Activated CD4-positive, alpha-beta memory T cell treated with anti-CD3 and anti-CD28 coated beads for 36 hours (primary cell): Measurements from ENCODE around the gene TRA2B. TPM values are rescaled to one million over a fixed set of nuclear protein-coding genes. Genes with fewer than 3 reads are reported as not detected.

ENCODE experiments used
- CTCF ChIA-PET: fragments of 350-600 bp; sonication (Branson Sonifier 250); formaldehyde crosslinking; loops from one replicate; lab custom pipeline; 2021; ENCODE audit warnings: antibody characterized with exemption, inconsistent platforms; lab: Charles Lee
- POLR2A ChIA-PET: fragments of 350-600 bp; sonication (Branson Sonifier 250); formaldehyde crosslinking; loops from one replicate; lab custom pipeline; 2021; ENCODE audit warnings: antibody characterized with exemption; lab: Charles Lee
- DNase-seq: peaks from one replicate; pipeline ENCODE4 v3.0.0-alpha.2; 2020
- H3K27ac Mint-ChIP-seq: one replicate; pipeline ENCODE4 v1.8.0; 2021; ENCODE audit warnings: mixed read lengths
- H3K27me3 Mint-ChIP-seq: one replicate; pipeline ENCODE4 v1.8.0; 2021; ENCODE audit warnings: mixed read lengths
- H3K36me3 Mint-ChIP-seq: one replicate; pipeline ENCODE4 v1.8.0; 2021; ENCODE audit warnings: mixed read lengths
- H3K4me1 Mint-ChIP-seq: one replicate; pipeline ENCODE4 v1.8.0; 2021; ENCODE audit warnings: low read depth, mixed read lengths
- H3K4me3 Mint-ChIP-seq: one replicate; pipeline ENCODE4 v1.8.0; 2021; ENCODE audit warnings: mild to moderate bottlenecking, mixed read lengths
- H3K9me3 Mint-ChIP-seq: one replicate; pipeline ENCODE4 v1.8.0; 2021; ENCODE audit warnings: mixed read lengths
- intact Hi-C: fragments of 100-400 bp; cut with micrococcal nuclease; formaldehyde crosslinking; loops from one replicate; pipeline ENCODE4 v1.15.1; 2023
- total RNA-seq, 2 experiments: library from RNA; stranded (reverse); gene quantifications; one replicate each; pipeline ENCODE4 v1.2.3, GENCODE V29; 2021

TRA2B gene
- total RNA-seq, result 100 to 1,000 TPM; 184 to 187 TPM

DNA sequence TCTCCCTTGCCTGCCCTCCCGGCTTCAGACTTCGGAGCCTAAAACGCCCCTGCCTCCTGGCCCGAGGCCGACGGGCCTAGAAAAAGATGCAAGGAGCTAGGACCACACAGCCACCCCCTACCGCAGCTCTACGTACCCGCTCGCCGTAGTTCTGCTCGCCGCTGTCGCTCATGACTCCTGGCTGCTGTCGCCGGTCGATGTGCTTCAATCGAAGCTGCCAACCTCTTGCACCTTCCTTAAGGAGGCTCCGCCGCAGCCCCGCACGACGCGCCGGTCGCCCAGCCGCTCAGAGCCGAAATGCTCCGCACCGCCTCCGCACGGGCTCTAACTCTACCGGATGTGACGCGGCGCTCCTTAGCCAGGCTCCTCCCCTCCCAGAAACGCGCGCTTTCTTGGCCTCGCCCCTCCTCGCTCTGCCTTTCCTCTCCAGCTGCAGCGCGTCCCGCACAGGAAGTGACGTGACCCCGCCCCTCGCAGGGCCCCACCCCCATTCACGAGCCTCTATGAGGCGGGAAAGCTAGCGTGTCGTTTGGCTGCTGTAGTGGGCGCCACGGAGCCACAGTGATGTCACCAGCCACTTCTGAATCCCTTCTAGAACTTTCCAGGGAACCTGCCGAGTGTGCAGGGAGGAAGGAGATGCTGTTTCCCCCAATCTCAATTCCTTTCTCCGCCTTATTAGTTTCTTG, at the start of gene TRA2B:
TSS of gene TRA2B (minus strand) at position 326 of the 686 bp plus-strand sequence. CDS start at position 172, 154 bp downstream.
- POLR2A ChIA-PET, result interaction anchor here (0.6 to 3.5 kb wide), 15 partner anchors 11 to 889 kb away, joined by 3 to 60 read pairs (median 5); partner anchors contain the start of genes DNAJB11, EIF4A2, ETV5 and TBCCD1
- Mint-ChIP-seq H3K27me3 (peaks cover 3% of the 10 kb centered on the region), H3K27ac (peak within 1 kb of the TSS; percentile 99), H3K4me3 (peak within 1 kb of the TSS; percentile 99), H3K36me3 (peaks cover 49% of the 10 kb centered on the region), H3K9me3 (peaks cover 3% of the 10 kb centered on the region), H3K4me1 (peaks cover 21% of the 10 kb centered on the region)
- DNase-seq, result peak; percentile 99
- CTCF ChIA-PET, result interaction anchor here (0.7 to 1.0 kb wide), 5 partner anchors 10 to 679 kb away, joined by 3 read pairs; partner anchors contain the start of gene DNAJB11
- intact Hi-C loops, result loop anchor here (1.0 to 10.0 kb wide), 5 partner anchors 171 to 1087 kb away; partner anchors contain the start of genes DNAJB11, EIF4A2, ETV5 and SENP2

DNA sequence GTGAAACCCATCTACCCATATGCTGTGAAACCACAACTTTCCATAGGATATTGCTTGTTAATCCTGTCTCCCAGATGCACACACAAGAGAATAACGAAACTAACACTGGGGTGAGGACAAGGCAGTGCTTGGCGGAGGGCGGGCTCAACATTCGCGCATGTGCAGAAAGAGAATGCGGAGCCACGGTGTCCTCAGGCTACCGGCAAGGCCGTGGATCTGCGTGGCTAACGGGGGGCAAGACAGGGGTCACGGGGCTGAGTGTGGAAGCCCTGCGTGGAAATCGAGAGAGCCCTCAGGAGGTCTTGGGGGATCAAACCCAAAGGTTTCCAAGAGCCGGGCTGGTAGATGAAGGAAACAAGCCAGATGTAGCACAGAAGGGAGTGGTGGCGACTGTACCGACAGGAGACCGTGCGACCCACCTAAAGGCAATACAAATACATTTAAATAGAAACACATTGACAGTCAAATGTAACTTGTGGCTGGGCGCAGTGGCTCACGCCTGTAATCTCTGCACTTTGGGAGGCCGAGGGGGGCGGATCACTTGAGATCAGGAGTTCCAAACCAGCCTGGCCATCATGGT, 48.5 kb upstream of the TRA2B start:
- H3K27ac Mint-ChIP-seq, result no peak overlapping the region
- POLR2A ChIA-PET, result no interaction called here
- intact Hi-C loops, result no loop called here
- no peak overlapping the region for H3K4me3 Mint-ChIP-seq
- CTCF ChIA-PET, result interaction anchor here (0.6 to 1.5 kb wide), 4 partner anchors 282 to 555 kb away, joined by 3 to 4 read pairs (median 4); no protein-coding TSS in a partner anchor
- H3K36me3 Mint-ChIP-seq, result no peaks in the 10 kb centered on the region
- peaks cover 11% of the 10 kb centered on the region for H3K27me3 Mint-ChIP-seq
- H3K9me3 Mint-ChIP-seq, result no peaks in the 10 kb centered on the region
- DNase-seq, result no peak
- H3K4me1 Mint-ChIP-seq, result peaks cover 4% of the 10 kb centered on the region

DNA sequence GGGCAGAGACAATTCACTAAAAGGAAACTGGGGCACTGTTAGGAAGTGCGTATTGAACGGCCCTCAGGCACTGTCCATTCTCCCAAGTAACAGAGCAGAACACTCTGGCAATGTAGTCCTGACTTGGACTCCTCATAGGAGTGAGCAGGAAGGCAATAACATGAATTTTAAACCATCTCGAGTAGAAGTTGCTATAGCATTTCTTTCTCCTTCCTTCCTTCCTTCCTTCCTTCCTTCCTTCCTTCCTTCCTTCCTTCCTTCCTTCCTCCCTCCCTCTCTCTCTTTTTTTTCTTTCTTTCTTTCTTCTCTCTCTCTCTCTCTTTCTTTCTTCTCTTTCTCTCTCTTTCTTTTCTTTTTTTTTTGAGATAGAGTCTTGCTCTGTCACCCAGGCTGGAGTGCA, 46.4 kb upstream of the TRA2B start:
- H3K27ac Mint-ChIP-seq, result no peak overlapping the region
- intact Hi-C loops, result no loop called here
- ChIA-PET POLR2A (no interaction called here), CTCF (interaction anchor here (3.3 to 4.2 kb wide), 2 partner anchors 557 to 632 kb away, joined by 38 to 82 read pairs; no protein-coding TSS in a partner anchor)
- no peak for DNase-seq
- H3K9me3 Mint-ChIP-seq, result no peaks in the 10 kb centered on the region
- H3K36me3 Mint-ChIP-seq, result no peaks in the 10 kb centered on the region
- H3K27me3 Mint-ChIP-seq, result peaks cover 11% of the 10 kb centered on the region
- H3K4me1 Mint-ChIP-seq, result peaks cover 4% of the 10 kb centered on the region
- no peak overlapping the region for H3K4me3 Mint-ChIP-seq

DNA sequence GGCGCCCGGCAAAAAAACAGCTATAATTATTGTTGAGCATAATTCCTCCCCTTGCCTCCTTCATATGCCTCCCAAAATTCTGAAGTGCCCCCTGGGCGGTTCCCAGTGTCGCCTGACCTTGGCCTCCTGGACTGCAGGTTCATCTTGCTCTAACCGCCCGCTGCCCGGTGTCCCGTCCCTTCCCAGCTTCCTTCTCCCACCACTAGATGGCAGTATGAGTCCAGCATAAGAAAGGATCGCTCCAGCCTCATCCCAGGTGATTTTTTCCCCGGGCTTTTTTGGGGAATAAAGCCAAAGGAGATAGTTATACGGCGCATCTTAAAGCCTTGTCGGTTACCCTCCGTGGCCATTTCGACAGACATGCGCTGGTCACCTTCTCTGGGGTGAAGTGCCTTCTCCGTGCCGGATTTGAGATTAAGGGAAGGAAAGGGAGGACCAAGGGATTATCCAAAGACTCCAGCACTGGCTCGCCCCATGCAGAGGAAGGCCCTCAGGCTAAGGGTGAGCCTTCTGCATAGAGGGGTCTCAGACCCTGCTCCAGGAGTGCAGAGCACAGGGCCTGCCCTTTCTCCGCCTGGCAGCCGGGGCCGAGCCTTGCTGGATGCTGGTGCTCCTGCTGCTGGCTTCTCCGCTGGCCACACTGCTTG, 45.8 kb upstream of the TRA2B start:
- H3K4me3 Mint-ChIP-seq, result no peak overlapping the region
- H3K27ac Mint-ChIP-seq, result no peak overlapping the region
- no peaks in the 10 kb centered on the region for H3K36me3 Mint-ChIP-seq
- H3K4me1 Mint-ChIP-seq, result peaks cover 4% of the 10 kb centered on the region
- intact Hi-C loops, result loop anchor here (1.0 kb wide), 2 partner anchors 259 to 557 kb away; no protein-coding TSS in a partner anchor
- no peaks in the 10 kb centered on the region for H3K9me3 Mint-ChIP-seq
- DNase-seq, result peak; percentile 64
- POLR2A ChIA-PET, result no interaction called here
- CTCF ChIA-PET, result interaction anchor here (0.6 to 4.2 kb wide), 37 partner anchors 10 to 647 kb away, joined by 3 to 82 read pairs (median 4); partner anchors contain the start of gene TBCCD1
- H3K27me3 Mint-ChIP-seq, result peaks cover 11% of the 10 kb centered on the region

DNA sequence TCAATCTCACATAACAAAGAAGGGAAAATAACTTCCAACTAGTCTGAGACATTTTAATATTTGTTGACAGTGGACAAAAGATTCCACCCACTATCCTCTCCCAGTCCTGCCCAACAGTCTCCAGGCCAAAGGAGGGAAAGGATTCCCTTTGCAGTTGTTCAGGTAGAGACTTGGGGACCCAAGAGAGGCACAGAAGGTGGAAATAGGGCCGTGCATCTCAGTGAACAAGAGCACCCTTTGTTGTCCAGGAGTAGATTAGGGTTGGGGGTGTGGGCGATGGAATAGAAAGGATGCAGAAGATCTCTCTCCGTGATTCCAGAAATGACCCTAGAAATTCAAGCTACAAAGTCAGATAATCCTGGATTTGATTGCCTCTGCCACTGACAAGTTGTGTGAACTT, 44.8 kb upstream of the TRA2B start:
- Mint-ChIP-seq H3K27ac (no peak overlapping the region), H3K36me3 (no peaks in the 10 kb centered on the region), H3K27me3 (peaks cover 11% of the 10 kb centered on the region), H3K9me3 (no peaks in the 10 kb centered on the region), H3K4me3 (no peak overlapping the region), H3K4me1 (peaks cover 6% of the 10 kb centered on the region)
- CTCF ChIA-PET, result interaction anchor here (0.6 to 4.2 kb wide), 32 partner anchors 11 to 648 kb away, joined by 3 to 82 read pairs (median 4); no protein-coding TSS in a partner anchor
- POLR2A ChIA-PET, result no interaction called here
- no peak for DNase-seq
- intact Hi-C loops, result loop anchor here (1.0 kb wide), 2 partner anchors 260 to 558 kb away; no protein-coding TSS in a partner anchor

DNA sequence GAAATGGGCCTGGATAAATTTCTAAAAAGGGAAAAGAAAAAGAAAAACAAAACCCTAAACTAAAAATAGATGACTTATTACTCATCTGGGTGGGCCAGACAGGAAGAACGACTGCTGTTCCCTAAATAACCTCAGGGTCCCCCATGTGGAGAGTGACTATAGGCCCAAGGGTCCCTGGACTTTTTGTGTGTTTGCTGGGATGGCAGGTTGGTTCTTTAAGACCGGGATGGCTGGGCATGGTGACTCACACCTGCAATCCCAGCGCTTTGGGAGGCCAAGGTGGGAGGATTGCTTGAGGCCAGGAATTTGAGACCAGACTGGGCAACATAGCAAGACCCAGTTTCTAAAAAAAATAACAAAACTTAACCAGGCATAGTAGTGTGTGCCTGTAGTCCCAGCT, 43.8 kb upstream of the TRA2B start:
- no peaks in the 10 kb centered on the region for H3K36me3 Mint-ChIP-seq
- H3K4me3 Mint-ChIP-seq, result no peak overlapping the region
- peaks cover 16% of the 10 kb centered on the region for H3K4me1 Mint-ChIP-seq
- no peak overlapping the region for H3K27ac Mint-ChIP-seq
- DNase-seq, result no peak
- ChIA-PET POLR2A (interaction anchor here (0.6 to 0.8 kb wide), 2 partner anchors 10 to 589 kb away, joined by 3 to 5 read pairs; partner anchors contain the start of gene DNAJB11), CTCF (interaction anchor here (0.6 to 4.2 kb wide), 7 partner anchors 19 to 1957 kb away, joined by 3 to 82 read pairs (median 7); no protein-coding TSS in a partner anchor)
- peaks cover 11% of the 10 kb centered on the region for H3K27me3 Mint-ChIP-seq
- H3K9me3 Mint-ChIP-seq, result no peaks in the 10 kb centered on the region
- intact Hi-C loops, result no loop called here

DNA sequence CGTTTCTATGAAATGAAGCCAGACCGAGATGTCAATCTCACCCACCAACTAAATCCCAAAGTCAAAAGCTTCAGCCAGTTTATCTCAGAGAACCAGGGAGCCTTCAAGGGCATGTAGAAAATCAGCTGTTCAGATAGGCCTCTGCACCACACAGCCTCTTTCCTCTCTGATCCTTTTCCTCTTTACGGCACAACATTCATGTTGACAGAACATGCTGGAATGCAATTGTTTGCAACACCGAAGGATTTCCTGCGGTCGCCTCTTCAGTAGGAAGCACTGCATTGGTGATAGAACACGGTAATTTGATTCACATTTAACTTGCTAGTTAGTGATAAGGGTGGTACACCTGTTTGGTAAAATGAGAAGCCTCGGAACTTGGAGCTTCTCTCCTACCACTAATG, 41.9 kb upstream of the TRA2B start:
- no peak for DNase-seq
- H3K4me1 Mint-ChIP-seq, result peaks cover 19% of the 10 kb centered on the region
- intact Hi-C loops, result no loop called here
- no peak overlapping the region for H3K27ac Mint-ChIP-seq
- ChIA-PET POLR2A (interaction anchor here (0.5 kb wide), 1 partner anchor 331 kb away, joined by 3 read pairs; no protein-coding TSS in a partner anchor), CTCF (interaction anchor here (1.0 to 5.0 kb wide), 3 partner anchors 36 to 636 kb away, joined by 8 to 57 read pairs (median 47); no protein-coding TSS in a partner anchor)
- H3K4me3 Mint-ChIP-seq, result no peak overlapping the region
- no peaks in the 10 kb centered on the region for H3K9me3 Mint-ChIP-seq
- H3K36me3 Mint-ChIP-seq, result no peaks in the 10 kb centered on the region
- peaks cover 11% of the 10 kb centered on the region for H3K27me3 Mint-ChIP-seq

DNA sequence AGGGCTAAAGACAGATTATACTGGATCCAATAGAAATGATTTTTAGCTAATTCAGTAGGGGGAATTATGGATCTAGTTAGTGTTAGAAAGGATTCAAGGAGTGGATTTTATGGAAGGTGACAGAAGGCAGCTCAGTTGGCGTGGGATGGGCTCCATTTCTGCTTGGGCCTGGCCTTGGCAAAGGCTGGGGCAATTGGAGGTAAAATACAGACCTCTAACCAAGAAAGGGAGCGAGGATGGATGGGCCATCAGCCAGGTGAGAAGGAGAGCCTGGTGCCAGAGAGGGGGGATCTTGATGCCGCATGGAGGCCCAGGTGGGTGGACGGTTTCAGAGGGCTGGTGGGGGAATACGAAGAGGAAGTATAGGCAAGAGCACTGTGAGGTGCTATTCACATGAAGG, 40.7 kb upstream of the TRA2B start:
- no peak overlapping the region for H3K4me3 Mint-ChIP-seq
- no peak for DNase-seq
- no peaks in the 10 kb centered on the region for H3K9me3 Mint-ChIP-seq
- peaks cover 9% of the 10 kb centered on the region for H3K27me3 Mint-ChIP-seq
- intact Hi-C loops, result no loop called here
- ChIA-PET CTCF (interaction anchor here (0.5 to 5.0 kb wide), 9 partner anchors 10 to 637 kb away, joined by 3 to 57 read pairs (median 12); no protein-coding TSS in a partner anchor), POLR2A (no interaction called here)
- H3K4me1 Mint-ChIP-seq, result peaks cover 17% of the 10 kb centered on the region
- no peak overlapping the region for H3K27ac Mint-ChIP-seq
- H3K36me3 Mint-ChIP-seq, result no peaks in the 10 kb centered on the region

DNA sequence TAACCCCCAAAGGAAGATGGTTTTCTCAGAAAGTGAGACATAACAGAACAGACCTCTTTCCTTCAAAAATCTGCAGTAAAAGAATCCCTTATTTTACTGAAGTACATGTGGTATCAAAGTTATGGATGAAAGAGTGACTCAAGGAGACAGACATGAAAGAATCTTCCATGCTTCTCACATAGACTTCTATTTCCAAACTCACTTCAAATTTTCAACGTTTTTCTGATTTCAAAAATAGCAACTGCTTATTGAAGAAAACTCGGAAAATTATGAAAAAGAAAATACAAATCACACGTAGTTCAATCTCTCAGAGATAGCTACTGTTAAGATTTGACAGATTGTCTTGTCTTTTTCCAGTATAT, 39.8 kb upstream of the TRA2B start:
- H3K9me3 Mint-ChIP-seq, result no peaks in the 10 kb centered on the region
- H3K4me3 Mint-ChIP-seq, result no peak overlapping the region
- peak overlapping the region; percentile 23 for H3K27ac Mint-ChIP-seq
- H3K36me3 Mint-ChIP-seq, result no peaks in the 10 kb centered on the region
- no peak for DNase-seq
- H3K27me3 Mint-ChIP-seq, result peaks cover 4% of the 10 kb centered on the region
- H3K4me1 Mint-ChIP-seq, result peaks cover 15% of the 10 kb centered on the region
- POLR2A ChIA-PET, result no interaction called here
- intact Hi-C loops, result loop anchor here (1.0 to 2.0 kb wide), 7 partner anchors 16 to 639 kb away; no protein-coding TSS in a partner anchor
- CTCF ChIA-PET, result interaction anchor here (0.7 to 5.0 kb wide), 18 partner anchors 11 to 844 kb away, joined by 3 to 57 read pairs (median 4); partner anchors contain the start of genes TBCCD1 and TRA2B

DNA sequence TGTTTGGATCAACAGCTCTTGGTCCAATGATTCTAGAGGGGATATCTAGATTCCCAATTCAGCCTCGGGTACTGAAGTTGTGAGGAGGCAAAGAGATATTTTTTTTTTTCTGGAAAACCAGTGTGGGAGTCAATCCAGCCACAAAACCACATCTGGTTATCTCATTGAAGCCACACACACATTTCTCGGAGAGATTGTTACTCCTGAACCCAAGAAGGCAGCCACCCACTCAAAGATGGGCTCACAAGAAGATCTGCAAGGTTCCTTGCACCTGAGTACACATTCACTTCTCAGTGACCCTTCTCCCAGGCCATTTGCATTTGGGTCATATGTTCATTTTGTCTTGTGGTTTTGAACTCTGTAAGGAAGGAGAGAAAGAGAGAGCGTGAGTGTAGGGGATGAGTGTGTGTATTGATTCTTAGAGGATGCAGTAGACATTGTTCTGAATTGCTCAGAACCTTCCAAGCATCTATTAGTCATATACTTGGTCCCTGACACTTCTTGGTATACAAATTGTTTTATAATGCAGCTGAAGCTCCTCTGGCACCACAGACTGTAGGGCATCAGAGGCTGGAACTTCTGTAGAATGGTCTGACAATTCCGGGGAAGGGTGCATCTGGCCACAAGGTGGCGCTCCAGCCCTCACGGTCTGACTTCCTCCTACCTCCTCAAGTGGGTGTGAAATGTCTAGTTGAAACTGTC, 39.3 kb upstream of the TRA2B start:
- no peaks in the 10 kb centered on the region for H3K36me3 Mint-ChIP-seq
- H3K4me3 Mint-ChIP-seq, result no peak overlapping the region
- H3K27ac Mint-ChIP-seq, result peak overlapping the region; percentile 23
- H3K27me3 Mint-ChIP-seq, result no peaks in the 10 kb centered on the region
- intact Hi-C loops, result loop anchor here (1.0 to 2.0 kb wide), 7 partner anchors 16 to 640 kb away; no protein-coding TSS in a partner anchor
- POLR2A ChIA-PET, result no interaction called here
- no peaks in the 10 kb centered on the region for H3K9me3 Mint-ChIP-seq
- H3K4me1 Mint-ChIP-seq, result peaks cover 15% of the 10 kb centered on the region
- CTCF ChIA-PET, result interaction anchor here (0.6 to 5.0 kb wide), 30 partner anchors 11 to 845 kb away, joined by 3 to 57 read pairs (median 4); partner anchors contain the start of genes TBCCD1 and TRA2B
- DNase-seq, result peak; percentile 92

DNA sequence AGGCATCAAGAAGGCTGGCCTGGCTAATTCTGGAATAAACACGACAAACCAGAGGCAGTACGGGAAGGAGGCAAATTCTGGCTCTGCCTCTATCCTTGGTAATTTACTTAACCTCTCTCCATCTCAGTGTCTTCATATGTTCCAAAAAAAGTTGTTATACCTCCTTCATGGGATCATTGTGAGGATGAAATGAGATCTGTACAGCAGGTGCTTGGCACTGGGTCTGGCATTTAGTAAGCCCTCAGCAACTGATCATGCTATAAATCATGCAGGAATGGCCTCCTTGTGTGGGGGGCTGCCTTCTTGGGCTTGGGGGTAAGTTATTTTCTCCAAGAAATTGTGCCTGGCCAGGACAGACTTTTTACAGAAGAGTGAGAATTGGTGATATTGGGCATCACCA, 38.3 kb upstream of the TRA2B start:
- ChIA-PET POLR2A (no interaction called here), CTCF (interaction anchor here (0.6 to 5.0 kb wide), 8 partner anchors 21 to 640 kb away, joined by 3 to 57 read pairs (median 6); no protein-coding TSS in a partner anchor)
- H3K27ac Mint-ChIP-seq, result no peak overlapping the region
- no peaks in the 10 kb centered on the region for H3K27me3 Mint-ChIP-seq
- intact Hi-C loops, result loop anchor here (2.0 kb wide), 1 partner anchor 641 kb away; no protein-coding TSS in a partner anchor
- no peaks in the 10 kb centered on the region for H3K36me3 Mint-ChIP-seq
- H3K4me3 Mint-ChIP-seq, result no peak overlapping the region
- H3K4me1 Mint-ChIP-seq, result peaks cover 15% of the 10 kb centered on the region
- no peak for DNase-seq
- H3K9me3 Mint-ChIP-seq, result no peaks in the 10 kb centered on the region
